ENCODE data around the gene SLC25A43. TPM values are rescaled to one million over a fixed set of nuclear protein-coding genes. Genes with fewer than 3 reads are reported as not detected.

The SLC25A43 gene
- total and polyA plus RNA-seq, 8 donors = 3.2 to 6.5 (median 3.9) TPM

DNA sequence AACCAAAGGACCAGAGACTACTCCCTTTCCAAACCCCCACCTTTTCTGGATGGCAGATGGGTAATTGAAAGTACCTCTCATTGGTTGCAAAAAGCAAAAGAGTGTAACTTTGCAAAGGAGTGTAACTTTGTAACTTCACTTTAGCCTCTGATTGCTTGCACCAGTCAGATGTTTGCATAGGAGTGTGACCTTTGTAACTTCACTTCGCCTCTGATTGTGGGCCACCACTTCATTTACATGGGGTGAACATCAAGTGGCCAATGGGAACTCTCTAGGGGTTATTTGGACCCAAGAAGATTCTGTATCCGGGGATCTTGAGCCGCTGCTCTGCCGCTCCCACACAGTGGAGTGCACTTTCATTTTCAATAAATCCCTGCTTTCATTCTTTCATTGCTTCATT, 9.9 kb upstream of the SLC25A43 start:
- no peaks in the 10 kb centered on the region for H3K36me3 ChIP-seq
- no peak overlapping the region for H3K27ac ChIP-seq
- intact Hi-C loops (cut with DNase I) = no loop called here
- FAIRE-seq = no peak
- H3K4me3 ChIP-seq = no peak overlapping the region
- no peaks in the 10 kb centered on the region for H3K9me3 ChIP-seq
- ATAC-seq = peak in 2 of 4 donors; percentile 42 to 46
- 33 to 41% methylated on average over 4 of the region's 4 CpGs for WGBS, 2 donors
- no peak for DNase-seq
- no peaks in the 10 kb centered on the region for H3K27me3 ChIP-seq
- H3K4me1 ChIP-seq = no peaks in the 10 kb centered on the region
- TF ChIP-seq, protein P1, sequence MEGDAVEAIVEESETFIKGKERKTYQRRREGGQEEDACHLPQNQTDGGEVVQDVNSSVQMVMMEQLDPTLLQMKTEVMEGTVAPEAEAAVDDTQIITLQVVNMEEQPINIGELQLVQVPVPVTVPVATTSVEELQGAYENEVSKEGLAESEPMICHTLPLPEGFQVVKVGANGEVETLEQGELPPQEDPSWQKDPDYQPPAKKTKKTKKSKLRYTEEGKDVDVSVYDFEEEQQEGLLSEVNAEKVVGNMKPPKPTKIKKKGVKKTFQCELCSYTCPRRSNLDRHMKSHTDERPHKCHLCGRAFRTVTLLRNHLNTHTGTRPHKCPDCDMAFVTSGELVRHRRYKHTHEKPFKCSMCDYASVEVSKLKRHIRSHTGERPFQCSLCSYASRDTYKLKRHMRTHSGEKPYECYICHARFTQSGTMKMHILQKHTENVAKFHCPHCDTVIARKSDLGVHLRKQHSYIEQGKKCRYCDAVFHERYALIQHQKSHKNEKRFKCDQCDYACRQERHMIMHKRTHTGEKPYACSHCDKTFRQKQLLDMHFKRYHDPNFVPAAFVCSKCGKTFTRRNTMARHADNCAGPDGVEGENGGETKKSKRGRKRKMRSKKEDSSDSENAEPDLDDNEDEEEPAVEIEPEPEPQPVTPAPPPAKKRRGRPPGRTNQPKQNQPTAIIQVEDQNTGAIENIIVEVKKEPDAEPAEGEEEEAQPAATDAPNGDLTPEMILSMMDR (IDR thresholded peaks at IDR 0.05) = no peak

- 59 to 64% methylated on average over 7 of the region's 7 CpGs for WGBS, 2 donors
- no peak for DNase-seq
- Histone ChIP-seq H3K27me3 (no peaks in the 10 kb centered on the region), H3K36me3 (no peaks in the 10 kb centered on the region), H3K4me3 (no peak overlapping the region), H3K4me1 (no peaks in the 10 kb centered on the region), H3K27ac (no peak overlapping the region), H3K9me3 (no peaks in the 10 kb centered on the region)
- FAIRE-seq = no peak
- TF ChIP-seq, protein P1 (IDR thresholded peaks at IDR 0.05) = no peak
- intact Hi-C loops (cut with DNase I) = no loop called here
- ATAC-seq = no peak
These were observed 9.2 kb upstream of the SLC25A43 start for GRCh38 chrX:119389871-119390501.

GRCh38 chrX:119391279-119391678, 7.9 kb upstream of the SLC25A43 start:
- FAIRE-seq (peak; percentile 57), ATAC-seq (peak in 3 of 4 donors; percentile 53 to 82 (median 78)), DNase-seq (peak in 2 of 6 donors; percentile 14 to 34)
- Histone ChIP-seq H3K36me3 (no peaks in the 10 kb centered on the region), H3K27me3 (no peaks in the 10 kb centered on the region), H3K4me1 (no peaks in the 10 kb centered on the region), H3K9me3 (no peaks in the 10 kb centered on the region), H3K4me3 (no peak overlapping the region), H3K27ac (no peak overlapping the region)
- TF ChIP-seq, protein P1 (IDR thresholded peaks at IDR 0.05) = no peak
- intact Hi-C loops (cut with DNase I) = no loop called here
- 37 to 40% methylated on average over 8 of the region's 8 CpGs for WGBS, 2 donors

DNA sequence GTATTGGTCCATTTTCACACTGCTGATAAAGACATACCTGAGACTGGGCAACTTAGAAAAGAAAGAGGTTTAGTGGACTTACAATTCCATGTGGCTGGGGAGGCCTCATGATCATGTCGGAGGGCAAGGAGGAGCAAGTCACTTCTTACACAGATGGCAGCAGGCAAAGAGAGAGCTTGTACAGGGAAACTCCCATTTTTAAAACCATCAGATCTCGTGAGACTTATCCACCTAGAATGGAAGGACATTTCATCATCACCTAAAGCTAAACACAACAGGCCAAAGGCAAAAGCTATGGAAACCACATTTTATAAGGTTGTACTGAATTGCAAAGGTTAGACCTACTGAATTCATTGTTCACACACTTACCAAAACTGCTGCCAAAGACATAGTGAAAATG, 6.0 kb upstream of the SLC25A43 start:
- FAIRE-seq = no peak

GRCh38 chrX:119398587-119398973, 556 bp upstream of the SLC25A43 start:
- intact Hi-C loops (cut with DNase I) = no loop called here
- H3K9me3 ChIP-seq = no peaks in the 10 kb centered on the region
- FAIRE-seq (no peak), DNase-seq (no peak), ATAC-seq (peak; percentile 20 to 49 (median 36))
- TF ChIP-seq, protein P1 (IDR thresholded peaks at IDR 0.05) = no peak
- H3K4me1 ChIP-seq = peaks cover 0 to 3% (median 0%) of the 10 kb centered on the region in 3 donors
- 8 to 10% methylated on average over 3 of the region's 3 CpGs for WGBS, 2 donors
- peak overlapping the region in 2 of 4 donors; percentile 51 for H3K4me3 ChIP-seq
- H3K27me3 ChIP-seq = no peaks in the 10 kb centered on the region
- peak overlapping the region in 2 of 4 donors; percentile 50 to 63 for H3K27ac ChIP-seq
- H3K36me3 ChIP-seq = no peaks in the 10 kb centered on the region

More for the DNA sequence above, 6.0 kb upstream of the SLC25A43 start:
- peaks cover 0 to under 1% (median 0%) of the 10 kb centered on the region in 3 donors for H3K4me1 ChIP-seq
- H3K27me3 ChIP-seq = no peaks in the 10 kb centered on the region
- 75 to 95% methylated on average over 2 of the region's 2 CpGs for WGBS, 2 donors
- no peaks in the 10 kb centered on the region for H3K36me3 ChIP-seq
- H3K27ac ChIP-seq = no peak overlapping the region
- intact Hi-C loops (cut with DNase I) = no loop called here
- ATAC-seq (no peak), DNase-seq (no peak)
- H3K9me3 ChIP-seq = no peaks in the 10 kb centered on the region
- H3K4me3 ChIP-seq = no peak overlapping the region
- TF ChIP-seq, protein P1 (IDR thresholded peaks at IDR 0.05) = no peak
